ENCODE results near the gene ARMC2.
"Not testable (repeated sequence)": the region's sequence is repeated elsewhere in the genome, so short reads cannot be mapped to it uniquely, and the experiment has no call there.

The ARMC2 gene

DNA sequence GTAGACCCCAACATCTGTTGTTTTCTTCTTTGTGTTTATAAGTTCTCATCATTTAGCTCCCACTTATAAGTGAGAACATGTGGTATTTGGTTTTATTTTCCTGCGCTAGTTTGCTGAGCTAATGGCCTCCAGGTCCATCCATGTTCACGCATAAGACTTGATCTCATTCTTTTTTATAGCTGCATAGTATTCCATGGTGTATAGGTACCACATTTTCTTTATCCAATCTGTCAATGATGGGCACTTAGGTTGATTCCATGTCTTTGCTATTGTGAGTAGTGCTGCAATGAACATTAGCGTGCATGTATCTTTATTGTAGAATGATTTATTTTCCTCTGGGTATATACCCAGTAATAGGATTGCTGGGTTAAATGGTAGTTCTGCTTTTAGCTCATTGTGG is 82.9 kb downstream of the ARMC2 start:
- WGBS, 2 experiments: 92 to 94% methylated on average over 2 to 3 of the region's 3 CpGs
- not testable (repeated sequence) for H3K36me3 ChIP-seq (ENCODE audit: control insufficient read depth, insufficient read depth, low read length); H3K4me1 ChIP-seq (ENCODE audit: control insufficient read depth, insufficient read depth, low read length)

DNA sequence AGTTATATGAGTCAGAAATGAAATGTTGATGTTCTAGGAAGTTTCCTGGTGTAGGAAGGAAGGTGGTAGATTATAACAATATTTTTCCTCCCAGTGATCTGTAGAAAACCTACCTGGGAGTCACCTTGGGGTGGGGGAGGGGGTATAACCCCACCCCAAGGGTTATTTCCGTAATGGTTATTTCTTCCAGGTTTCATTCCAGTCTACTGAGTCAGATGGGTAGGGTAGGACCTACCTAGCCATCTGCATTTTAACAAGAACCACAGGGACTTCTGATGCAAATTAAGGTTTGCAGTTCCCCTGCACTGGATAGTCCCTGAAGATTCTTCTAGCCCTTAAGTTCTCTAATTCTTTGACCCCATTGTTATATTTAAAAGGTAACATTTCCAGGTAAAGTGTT is 88.9 kb downstream of the ARMC2 start:
- 65 to 75% methylated on average over 1 of the region's 1 CpG for WGBS, 2 experiments
- no peaks in the 10 kb centered on the region for H3K4me1 ChIP-seq (ENCODE audit: control insufficient read depth, insufficient read depth, low read length)
- H3K4me3 ChIP-seq (ENCODE audit: insufficient read depth, low read depth, low read length): no peak overlapping the region
- no peaks in the 10 kb centered on the region for H3K9me3 ChIP-seq (ENCODE audit: control insufficient read depth, low read length)
- no peaks in the 10 kb centered on the region for H3K36me3 ChIP-seq (ENCODE audit: control insufficient read depth, insufficient read depth, low read length)
- H3K27me3 ChIP-seq (ENCODE audit: control insufficient read depth, insufficient read depth, low read length, poor library complexity, severe bottlenecking): no peaks in the 10 kb centered on the region
- no peak overlapping the region for H3K27ac ChIP-seq (ENCODE audit: insufficient read depth, low read depth, low read length, poor library complexity, severe bottlenecking)

More for the DNA sequence above, 82.9 kb downstream of the ARMC2 start:
- not testable (repeated sequence) for H3K27me3 ChIP-seq (ENCODE audit: control insufficient read depth, insufficient read depth, low read length, poor library complexity, severe bottlenecking); H3K4me3 ChIP-seq (ENCODE audit: insufficient read depth, low read depth, low read length); H3K9me3 ChIP-seq (ENCODE audit: control insufficient read depth, low read length); H3K27ac ChIP-seq (ENCODE audit: insufficient read depth, low read depth, low read length, poor library complexity, severe bottlenecking)

DNA sequence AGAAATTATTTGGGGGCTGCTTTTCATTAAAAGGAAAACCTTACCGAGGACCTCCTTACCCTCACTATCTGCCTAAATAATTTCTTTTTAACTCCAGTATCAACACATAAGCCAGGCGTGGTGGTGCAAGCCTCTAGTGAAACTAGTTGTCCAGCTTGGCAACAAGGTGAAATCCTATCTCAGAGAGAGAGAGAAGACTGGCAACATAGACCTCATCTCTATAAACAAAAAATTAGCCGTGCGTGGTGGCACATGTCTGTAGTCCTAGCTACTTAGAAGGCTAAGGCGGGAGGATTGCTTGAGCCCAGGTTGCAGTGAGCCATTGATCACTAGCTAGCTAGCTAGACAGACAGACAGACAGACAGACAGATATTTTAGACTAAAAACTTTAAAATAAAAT is 92.5 kb downstream of the ARMC2 start:
- no peaks in the 10 kb centered on the region for H3K27me3 ChIP-seq (ENCODE audit: control insufficient read depth, insufficient read depth, low read length, poor library complexity, severe bottlenecking)
- no peak overlapping the region for H3K27ac ChIP-seq (ENCODE audit: insufficient read depth, low read depth, low read length, poor library complexity, severe bottlenecking)
- 83 to 90% methylated on average over 5 of the region's 5 CpGs for WGBS, 2 experiments
- H3K4me1 ChIP-seq (ENCODE audit: control insufficient read depth, insufficient read depth, low read length): no peaks in the 10 kb centered on the region
- H3K4me3 ChIP-seq (ENCODE audit: insufficient read depth, low read depth, low read length): no peak overlapping the region
- H3K9me3 ChIP-seq (ENCODE audit: control insufficient read depth, low read length): no peaks in the 10 kb centered on the region
- no peaks in the 10 kb centered on the region for H3K36me3 ChIP-seq (ENCODE audit: control insufficient read depth, insufficient read depth, low read length)

DNA sequence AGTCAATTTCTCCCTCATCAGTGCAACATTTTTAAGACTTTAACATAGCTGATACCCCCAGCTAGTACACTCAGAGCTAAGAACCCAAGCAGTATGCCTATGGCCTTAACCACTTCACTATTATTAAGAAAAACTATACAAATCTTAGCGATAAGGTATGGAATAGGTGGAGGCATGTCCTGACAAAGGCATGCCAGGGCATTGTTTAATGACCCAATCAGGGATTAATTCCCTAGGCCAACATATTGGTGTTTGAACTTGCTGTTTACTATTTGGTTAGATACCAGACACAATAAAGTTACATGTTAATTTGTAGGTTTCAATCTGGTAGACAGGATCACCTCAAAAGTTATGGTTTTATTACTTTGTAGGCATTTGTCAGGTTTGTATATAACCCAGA is 93.1 kb downstream of the ARMC2 start:
- no peak overlapping the region for H3K27ac ChIP-seq (ENCODE audit: insufficient read depth, low read depth, low read length, poor library complexity, severe bottlenecking)
- no peaks in the 10 kb centered on the region for H3K4me1 ChIP-seq (ENCODE audit: control insufficient read depth, insufficient read depth, low read length)
- H3K36me3 ChIP-seq (ENCODE audit: control insufficient read depth, insufficient read depth, low read length): no peaks in the 10 kb centered on the region
- H3K4me3 ChIP-seq (ENCODE audit: insufficient read depth, low read depth, low read length): no peak overlapping the region
- H3K27me3 ChIP-seq (ENCODE audit: control insufficient read depth, insufficient read depth, low read length, poor library complexity, severe bottlenecking): no peaks in the 10 kb centered on the region
- no peaks in the 10 kb centered on the region for H3K9me3 ChIP-seq (ENCODE audit: control insufficient read depth, low read length)
- 100% methylated on average over 1 of the region's 1 CpG for WGBS, 2 experiments

DNA sequence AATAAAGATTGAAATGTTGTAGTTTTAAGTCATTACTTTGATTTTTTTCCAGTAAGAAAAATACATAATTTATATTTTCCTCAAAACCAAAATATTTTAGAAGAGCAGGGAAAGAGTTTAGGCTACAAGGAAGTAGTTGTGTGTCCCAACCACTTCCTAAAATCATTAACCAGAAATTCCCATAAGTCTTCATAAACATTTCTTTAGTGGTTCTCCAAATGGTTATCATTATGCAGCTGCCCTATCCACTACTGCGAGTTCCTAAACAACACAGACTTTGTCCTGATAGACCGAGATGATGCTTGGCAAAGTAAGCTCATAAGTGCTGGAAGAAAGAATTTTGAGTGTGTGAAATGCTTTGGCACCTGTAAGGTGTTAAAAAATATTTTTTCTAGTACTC is 93.6 kb downstream of the ARMC2 start:
- no peaks in the 10 kb centered on the region for H3K27me3 ChIP-seq (ENCODE audit: control insufficient read depth, insufficient read depth, low read length, poor library complexity, severe bottlenecking)

DNA sequence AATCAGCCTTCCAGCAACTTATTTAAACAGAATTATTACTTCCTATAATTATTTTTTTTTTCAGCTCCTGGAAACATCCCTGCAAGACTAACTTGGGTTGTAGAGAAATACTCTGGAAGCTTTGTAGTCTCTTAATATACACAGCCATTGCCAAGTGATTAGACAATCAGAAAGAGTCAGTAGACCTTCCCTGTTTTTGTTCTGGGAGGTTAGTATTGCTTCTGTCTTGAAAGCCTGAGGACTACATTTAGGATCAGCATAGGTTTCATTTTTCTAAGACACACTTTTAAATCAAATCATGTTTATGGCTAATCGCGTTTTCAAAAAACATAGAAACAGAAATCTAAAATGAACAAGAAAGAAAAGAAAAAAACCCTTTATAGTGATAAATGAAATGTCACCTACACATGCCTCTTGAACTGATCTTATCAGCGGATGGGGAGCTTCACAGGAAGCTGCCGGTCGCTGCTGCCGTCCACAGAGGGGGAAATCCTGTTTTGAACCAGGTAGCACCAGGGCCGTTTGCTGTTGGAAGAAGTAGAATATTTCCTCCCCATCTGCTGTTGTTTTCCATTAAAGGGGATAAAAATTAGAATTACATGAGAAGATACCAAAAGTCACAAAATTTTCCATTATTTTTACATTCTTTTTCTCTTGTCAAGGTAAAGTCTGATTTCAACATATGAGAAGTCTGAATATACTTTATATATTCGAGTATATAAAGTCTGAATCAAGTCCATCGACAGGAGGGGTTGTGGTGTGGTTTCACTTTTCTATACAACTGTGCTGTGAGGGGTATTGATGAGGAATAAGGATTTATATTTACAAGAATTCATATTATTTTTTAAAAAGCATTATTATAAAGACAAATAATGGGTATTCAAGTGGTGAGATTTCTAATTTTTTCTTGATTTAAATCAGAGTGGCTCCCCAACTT is 94.6 kb downstream of the ARMC2 start:
- H3K36me3 ChIP-seq (ENCODE audit: control insufficient read depth, insufficient read depth, low read length): no peaks in the 10 kb centered on the region
- no peak overlapping the region for H3K27ac ChIP-seq (ENCODE audit: insufficient read depth, low read depth, low read length, poor library complexity, severe bottlenecking)
- no peaks in the 10 kb centered on the region for H3K4me1 ChIP-seq (ENCODE audit: control insufficient read depth, insufficient read depth, low read length)
- 94 to 100% methylated on average over 5 to 7 of the region's 9 CpGs for WGBS, 2 experiments
- H3K27me3 ChIP-seq (ENCODE audit: control insufficient read depth, insufficient read depth, low read length, poor library complexity, severe bottlenecking): no peaks in the 10 kb centered on the region
- no peaks in the 10 kb centered on the region for H3K9me3 ChIP-seq (ENCODE audit: control insufficient read depth, low read length)
- H3K4me3 ChIP-seq (ENCODE audit: insufficient read depth, low read depth, low read length): no peak overlapping the region

More for the DNA sequence above, 93.6 kb downstream of the ARMC2 start:
- Histone ChIP-seq H3K27ac (ENCODE audit: insufficient read depth, low read depth, low read length, poor library complexity, severe bottlenecking) (no peak overlapping the region), H3K9me3 (ENCODE audit: control insufficient read depth, low read length) (no peaks in the 10 kb centered on the region), H3K4me3 (ENCODE audit: insufficient read depth, low read depth, low read length) (no peak overlapping the region), H3K36me3 (ENCODE audit: control insufficient read depth, insufficient read depth, low read length) (no peaks in the 10 kb centered on the region), H3K4me1 (ENCODE audit: control insufficient read depth, insufficient read depth, low read length) (no peaks in the 10 kb centered on the region)
- WGBS, 2 experiments: 93 to 100% methylated on average over 2 of the region's 2 CpGs

DNA sequence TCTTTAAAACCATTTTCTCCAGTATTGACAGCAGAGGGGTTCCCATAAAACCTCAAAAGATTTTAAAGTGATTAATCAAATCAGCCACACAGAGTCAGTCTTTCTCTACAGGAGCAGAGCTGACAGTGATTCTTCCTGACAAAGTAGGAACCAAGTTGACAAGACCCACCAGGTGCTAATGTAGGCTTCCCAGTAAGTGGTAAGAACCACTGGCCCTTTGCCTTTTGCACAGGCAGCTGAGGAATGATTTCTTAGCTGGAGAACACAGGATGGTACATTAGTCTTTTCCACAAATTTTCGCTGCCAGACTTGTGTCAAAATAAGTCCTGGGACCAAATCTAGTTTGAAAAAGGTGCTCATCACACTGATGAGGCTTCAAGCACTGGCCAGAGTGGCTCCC is 95.8 kb downstream of the ARMC2 start:
- no peaks in the 10 kb centered on the region for H3K36me3 ChIP-seq (ENCODE audit: control insufficient read depth, insufficient read depth, low read length)
- H3K4me3 ChIP-seq (ENCODE audit: insufficient read depth, low read depth, low read length): no peak overlapping the region
- no peak overlapping the region for H3K27ac ChIP-seq (ENCODE audit: insufficient read depth, low read depth, low read length, poor library complexity, severe bottlenecking)
- 88 to 93% methylated on average over 1 of the region's 1 CpG for WGBS, 2 experiments
- no peaks in the 10 kb centered on the region for H3K4me1 ChIP-seq (ENCODE audit: control insufficient read depth, insufficient read depth, low read length)
- H3K9me3 ChIP-seq (ENCODE audit: control insufficient read depth, low read length): no peaks in the 10 kb centered on the region
- H3K27me3 ChIP-seq (ENCODE audit: control insufficient read depth, insufficient read depth, low read length, poor library complexity, severe bottlenecking): no peaks in the 10 kb centered on the region

DNA sequence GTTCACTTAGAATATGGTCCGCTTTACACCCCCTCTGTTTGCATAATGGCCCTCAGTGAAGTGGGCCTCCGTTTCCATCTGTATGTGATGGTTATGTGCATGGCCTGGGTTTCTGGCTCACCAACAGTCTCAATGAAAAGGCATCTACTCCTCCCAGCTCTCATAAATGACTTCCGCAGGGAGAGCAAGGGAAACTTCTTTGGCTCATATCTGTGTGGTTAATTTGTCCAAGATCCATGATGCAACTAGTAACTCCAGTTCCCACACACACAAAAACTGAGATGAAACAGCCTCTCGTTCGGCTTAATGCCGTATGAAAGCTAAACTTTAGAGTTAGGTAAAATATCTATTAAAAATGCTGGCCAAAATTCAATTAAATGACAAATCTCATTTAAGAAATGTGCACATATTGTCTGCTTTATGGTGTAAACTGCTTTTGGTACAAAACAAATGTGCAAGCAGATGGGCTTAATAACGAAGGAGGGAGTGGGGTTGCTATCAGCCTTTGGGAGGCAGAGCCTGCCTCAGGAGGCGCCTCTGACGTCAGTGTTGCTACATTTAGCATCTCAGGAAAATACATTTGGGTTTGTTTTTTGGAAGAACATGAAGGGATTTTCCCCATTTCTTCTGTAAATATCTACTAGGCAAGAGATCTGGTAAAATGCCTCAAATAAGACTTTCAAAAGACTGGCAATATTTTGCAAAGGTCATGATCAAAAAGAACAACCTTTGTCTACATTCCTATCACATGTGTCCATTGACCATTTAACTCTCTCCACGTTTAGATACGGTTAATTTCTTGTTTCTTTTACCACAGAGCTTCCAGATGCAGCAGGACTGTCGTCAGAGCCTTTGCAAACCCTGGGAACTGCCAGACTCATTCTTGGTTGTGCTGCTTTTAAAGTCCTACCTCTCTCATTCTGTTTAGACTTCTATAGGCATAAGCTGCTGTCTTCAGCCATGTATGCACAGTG is 96.8 kb downstream of the ARMC2 start:
- no peaks in the 10 kb centered on the region for H3K4me1 ChIP-seq (ENCODE audit: control insufficient read depth, insufficient read depth, low read length)
- no peaks in the 10 kb centered on the region for H3K9me3 ChIP-seq (ENCODE audit: control insufficient read depth, low read length)
- H3K36me3 ChIP-seq (ENCODE audit: control insufficient read depth, insufficient read depth, low read length): no peaks in the 10 kb centered on the region
- no peak overlapping the region for H3K27ac ChIP-seq (ENCODE audit: insufficient read depth, low read depth, low read length, poor library complexity, severe bottlenecking)
- WGBS, 2 experiments: 88 to 90% methylated on average over 9 of the region's 12 CpGs
- H3K27me3 ChIP-seq (ENCODE audit: control insufficient read depth, insufficient read depth, low read length, poor library complexity, severe bottlenecking): no peaks in the 10 kb centered on the region
- no peak overlapping the region for H3K4me3 ChIP-seq (ENCODE audit: insufficient read depth, low read depth, low read length)

DNA sequence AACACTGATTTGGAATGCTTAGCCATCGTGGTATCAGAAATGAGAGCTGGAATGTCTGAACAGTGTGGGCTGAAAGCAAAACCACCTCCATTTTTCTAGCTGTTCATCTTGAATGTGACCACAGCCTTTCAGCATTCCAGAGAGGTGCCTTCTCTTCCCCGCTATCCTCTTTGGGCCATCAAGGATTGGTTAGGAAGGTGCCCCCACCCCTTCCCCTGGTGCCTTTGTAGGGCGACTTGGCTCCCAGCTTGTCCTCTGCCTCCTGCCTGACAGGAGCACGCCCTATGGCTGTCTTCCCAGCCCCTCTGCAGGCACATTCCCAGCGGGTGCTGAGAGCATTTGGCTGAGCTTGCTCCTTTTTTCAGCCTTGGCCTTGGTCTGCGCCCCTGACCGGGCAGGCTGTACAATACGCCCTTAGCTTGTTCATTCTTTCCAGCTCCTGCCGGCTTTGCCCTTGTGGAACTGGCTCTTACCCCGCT is 97.5 kb downstream of the ARMC2 start:
- Histone ChIP-seq H3K27me3 (ENCODE audit: control insufficient read depth, insufficient read depth, low read length, poor library complexity, severe bottlenecking) (no peaks in the 10 kb centered on the region), H3K4me3 (ENCODE audit: insufficient read depth, low read depth, low read length) (no peak overlapping the region), H3K9me3 (ENCODE audit: control insufficient read depth, low read length) (no peaks in the 10 kb centered on the region), H3K4me1 (ENCODE audit: control insufficient read depth, insufficient read depth, low read length) (no peaks in the 10 kb centered on the region), H3K36me3 (ENCODE audit: control insufficient read depth, insufficient read depth, low read length) (no peaks in the 10 kb centered on the region), H3K27ac (ENCODE audit: insufficient read depth, low read depth, low read length, poor library complexity, severe bottlenecking) (no peak overlapping the region)
- 83 to 84% methylated on average over 10 of the region's 10 CpGs for WGBS, 2 experiments

DNA sequence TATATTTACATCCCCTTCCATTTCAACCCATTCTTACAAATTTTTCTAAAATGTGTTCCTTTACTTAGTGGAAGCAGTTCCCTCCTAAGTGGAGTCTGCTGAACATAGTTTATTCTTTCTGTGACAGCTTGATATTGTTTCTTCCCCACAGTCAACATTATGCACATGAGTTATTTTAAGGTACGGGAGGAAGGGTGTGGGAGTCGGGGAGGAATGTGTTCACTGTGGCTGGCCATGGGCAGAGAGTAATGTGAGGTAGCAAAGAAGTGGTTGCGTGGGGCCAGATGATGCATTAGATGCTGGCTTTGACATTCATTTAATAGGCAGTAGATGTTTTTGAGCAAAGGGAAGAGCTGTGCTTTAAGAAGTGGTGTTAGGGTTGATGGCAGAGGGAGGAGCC is 98.5 kb downstream of the ARMC2 start:
- H3K4me3 ChIP-seq (ENCODE audit: insufficient read depth, low read depth, low read length): no peak overlapping the region
- H3K36me3 ChIP-seq (ENCODE audit: control insufficient read depth, insufficient read depth, low read length): no peaks in the 10 kb centered on the region
- H3K4me1 ChIP-seq (ENCODE audit: control insufficient read depth, insufficient read depth, low read length): no peaks in the 10 kb centered on the region
- no peak overlapping the region for H3K27ac ChIP-seq (ENCODE audit: insufficient read depth, low read depth, low read length, poor library complexity, severe bottlenecking)
- no peaks in the 10 kb centered on the region for H3K9me3 ChIP-seq (ENCODE audit: control insufficient read depth, low read length)
- H3K27me3 ChIP-seq (ENCODE audit: control insufficient read depth, insufficient read depth, low read length, poor library complexity, severe bottlenecking): no peaks in the 10 kb centered on the region
- 95 to 96% methylated on average over 3 of the region's 3 CpGs for whole genome bisulfite sequencing, 2 experiments
